Uterus (tissue), 4 donors: Measurements from ENCODE around the gene WDR7. TPM values are rescaled to one million over a fixed set of nuclear protein-coding genes. Genes with fewer than 3 reads are reported as not detected.

Experiments
- DNase-seq, 2 donors: peaks; one replicate each; pipeline ENCODE4 v3.0.0-alpha.2; 2019 to 2020
- H3K27ac ChIP-seq, 2 donors: fragments of 200-600 bp; sonication (generic); 1 replicate in 1 of 2; 2 replicates in 1 of 2; pipeline ENCODE4 v1.5.1; 2016 to 2018
- H3K27me3 ChIP-seq, 2 donors: fragments of 200-600 bp; sonication (generic); one replicate each; pipeline ENCODE4 v1.5.1; 2018 to 2019; ENCODE audit warnings: control low read depth in 1 of 2
- H3K36me3 ChIP-seq, 2 donors: fragments of 200-600 bp; sonication (generic); one replicate each; pipeline ENCODE4 v1.5.1; 2019; ENCODE audit warnings: control low read depth in 1 of 2
- H3K4me1 ChIP-seq, 2 donors: fragments of 200-600 bp; sonication (generic); one replicate each; pipeline ENCODE4 v1.5.1; 2018 to 2019; ENCODE audit warnings: control low read depth in 1 of 2
- H3K4me3 ChIP-seq, 2 donors: fragments of 200-600 bp; sonication (generic); 1 replicate in 1 of 2; 2 replicates in 1 of 2; pipeline ENCODE4 v1.5.1; 2018 to 2019; ENCODE audit warnings: mild to moderate bottlenecking in 1 of 2
- H3K9me3 ChIP-seq, 2 donors: fragments of 200-600 bp; sonication (generic); one replicate each; pipeline ENCODE4 v1.5.1; 2019; ENCODE audit warnings: control low read depth in 1 of 2
- CTCF ChIP-seq, 4 experiments: fragments of 200-600 bp in 2 of 4; fragments of 450-650 bp in 2 of 4; sonication (generic) in 2 of 4; IDR thresholded peaks; one replicate each; pipeline ENCODE4 v1.5.1; 2016 to 2019; ENCODE audit warnings: antibody characterized with exemption in 4 of 4, mild to moderate bottlenecking in 2 of 4, moderate library complexity in 1 of 4
- POLR2A ChIP-seq, 2 donors: fragments of 450-650 bp; IDR thresholded peaks; one replicate each; pipeline ENCODE4 v1.6.1; 2016; ENCODE audit warnings: antibody characterized with exemption in 2 of 2, mild to moderate bottlenecking in 1 of 2, moderate library complexity in 1 of 2
- intact Hi-C: fragments of 100-400 bp; cut with DNase I; formaldehyde crosslinking; loops from one replicate; pipeline ENCODE4 v1.15.1; 2023; ENCODE audit warnings: low total_unique reads
- total RNA-seq, 4 donors: library from RNA; depleted of rRNA in 3 of 4; stranded (reverse); fragments of >200 nt in 3 of 4; gene quantifications; one replicate each; pipeline versions ENCODE4 v1.1.0 to v1.2.4, GENCODE V29; 2014 to 2023
- donor health status: DM: yes; HTN: yes; CAD: no.

Gene WDR7
- total RNA-seq, 4 donors from 2014 or later, result 19.2 to 66.2 (median 33.8) TPM

- TF ChIP-seq POLR2A (IDR thresholded peaks at IDR 0.05), result no peak
- TF ChIP-seq CTCF (IDR thresholded peaks at IDR 0.05), result no peak
- H3K27me3 ChIP-seq, result no peaks in the 10 kb centered on the region
- no peak overlapping the region for H3K4me3 ChIP-seq
- no peaks in the 10 kb centered on the region for H3K9me3 ChIP-seq
- DNase-seq, result no peak
- H3K36me3 ChIP-seq, result no peaks in the 10 kb centered on the region
- no peak overlapping the region for H3K27ac ChIP-seq
- intact Hi-C loops, result no loop called here
- H3K4me1 ChIP-seq, result no peaks in the 10 kb centered on the region
Observed at GRCh38 chr18:57015451-57015850, 364.3 kb downstream of the WDR7 start.

- H3K36me3 ChIP-seq, result no peaks in the 10 kb centered on the region
- intact Hi-C loops, result no loop called here
- no peak for TF ChIP-seq POLR2A (IDR thresholded peaks at IDR 0.05)
- TF ChIP-seq CTCF (IDR thresholded peaks at IDR 0.05), result no peak
- no peaks in the 10 kb centered on the region for H3K9me3 ChIP-seq
- no peak overlapping the region for H3K4me3 ChIP-seq
- H3K27ac ChIP-seq, result no peak overlapping the region
- no peaks in the 10 kb centered on the region for H3K27me3 ChIP-seq
- no peaks in the 10 kb centered on the region for H3K4me1 ChIP-seq
- DNase-seq, result no peak
Observed at GRCh38 chr18:57018845-57019244, 367.7 kb downstream of the WDR7 start.

GRCh38 chr18:57022716-57023115 is 371.6 kb downstream of the WDR7 start:
- Histone ChIP-seq H3K4me1 (no peaks in the 10 kb centered on the region), H3K4me3 (no peak overlapping the region), H3K27ac (no peak overlapping the region), H3K9me3 (no peaks in the 10 kb centered on the region), H3K36me3 (no peaks in the 10 kb centered on the region), H3K27me3 (no peaks in the 10 kb centered on the region)
- intact Hi-C loops, result no loop called here
- no peak for DNase-seq
- no peak for TF ChIP-seq POLR2A (IDR thresholded peaks at IDR 0.05)
- TF ChIP-seq CTCF (IDR thresholded peaks at IDR 0.05), result no peak

- no peak overlapping the region for H3K4me3 ChIP-seq
- no peak overlapping the region for H3K27ac ChIP-seq
- no peak for DNase-seq
- no peaks in the 10 kb centered on the region for H3K36me3 ChIP-seq
- intact Hi-C loops, result no loop called here
- no peaks in the 10 kb centered on the region for H3K9me3 ChIP-seq
- no peaks in the 10 kb centered on the region for H3K27me3 ChIP-seq
- TF ChIP-seq POLR2A (IDR thresholded peaks at IDR 0.05) (no peak), CTCF (IDR thresholded peaks at IDR 0.05) (no peak)
- no peaks in the 10 kb centered on the region for H3K4me1 ChIP-seq
Observed at GRCh38 chr18:57023275-57023882, 372.2 kb downstream of the WDR7 start.

GRCh38 chr18:57025540-57025939 is 374.4 kb downstream of the WDR7 start:
- no peak for DNase-seq
- intact Hi-C loops, result no loop called here
- Histone ChIP-seq H3K4me3 (no peak overlapping the region), H3K27ac (no peak overlapping the region), H3K36me3 (no peaks in the 10 kb centered on the region), H3K9me3 (no peaks in the 10 kb centered on the region), H3K27me3 (no peaks in the 10 kb centered on the region), H3K4me1 (no peaks in the 10 kb centered on the region)
- TF ChIP-seq CTCF (IDR thresholded peaks at IDR 0.05) (no peak), POLR2A (IDR thresholded peaks at IDR 0.05) (no peak)
